ENCODE data around the gene ACBD3.

Gene ACBD3

GRCh38 chr1:226186124-226187018 is at the start of gene ACBD3:
Gene ACBD3 (minus strand): TSS chr1:226186741. CDS start chr1:226186675, 66 bp downstream.
- peak within 1 kb of the TSS; percentile 95 for H3K4me3 Mint-ChIP-seq
- peak; percentile 85 for DNase-seq
- H3K27me3 Mint-ChIP-seq = no peaks in the 10 kb centered on the region
- peaks cover 8 to 10% of the 10 kb centered on the region in 2 donors for H3K36me3 Mint-ChIP-seq
- peaks cover 16 to 40% of the 10 kb centered on the region in 2 donors for H3K4me1 Mint-ChIP-seq
- peak within 1 kb of the TSS; percentile 97 for H3K27ac Mint-ChIP-seq
- peak; percentile 96 to 97 for ATAC-seq (replicated peaks)
- no peaks in the 10 kb centered on the region for H3K9me3 Mint-ChIP-seq

- DNase-seq = no peak
- peaks cover 11 to 22% of the 10 kb centered on the region in 2 donors for H3K36me3 Mint-ChIP-seq
- no peaks in the 10 kb centered on the region for H3K9me3 Mint-ChIP-seq
- no peak overlapping the region for H3K4me3 Mint-ChIP-seq
- no peak overlapping the region for H3K27ac Mint-ChIP-seq
- H3K27me3 Mint-ChIP-seq = no peaks in the 10 kb centered on the region
- H3K4me1 Mint-ChIP-seq = peaks cover 0 to 5% of the 10 kb centered on the region in 2 donors
- ATAC-seq (replicated peaks) = no peak
Observed at GRCh38 chr1:226233806-226234205, 47.3 kb upstream of the ACBD3 start.

DNA sequence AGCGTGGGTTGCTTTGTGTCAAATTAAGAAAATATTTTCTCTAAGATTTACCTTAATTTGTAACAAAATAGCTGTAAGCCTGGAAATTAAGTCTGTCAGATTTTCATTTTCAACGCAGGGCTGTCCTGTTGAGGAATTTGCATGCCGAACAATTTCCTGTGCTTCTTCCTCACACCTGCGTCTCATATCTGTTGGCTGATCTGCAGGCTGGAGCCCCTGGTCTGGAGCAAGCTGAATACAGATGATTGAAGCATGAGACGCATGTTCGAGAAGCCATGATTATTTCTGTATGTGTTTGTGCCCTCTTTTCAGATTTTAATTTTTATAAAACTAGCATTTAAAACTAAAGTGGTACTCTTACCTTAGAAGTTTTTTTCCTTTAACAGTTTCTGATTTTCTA is 46.8 kb upstream of the ACBD3 start:
- Mint-ChIP-seq H3K36me3 (peaks cover 10 to 20% of the 10 kb centered on the region in 2 donors), H3K4me3 (no peak overlapping the region), H3K9me3 (no peaks in the 10 kb centered on the region), H3K4me1 (peaks cover 0 to 5% of the 10 kb centered on the region in 2 donors), H3K27me3 (no peaks in the 10 kb centered on the region), H3K27ac (no peak overlapping the region)
- ATAC-seq (replicated peaks) (no peak), DNase-seq (no peak)

DNA sequence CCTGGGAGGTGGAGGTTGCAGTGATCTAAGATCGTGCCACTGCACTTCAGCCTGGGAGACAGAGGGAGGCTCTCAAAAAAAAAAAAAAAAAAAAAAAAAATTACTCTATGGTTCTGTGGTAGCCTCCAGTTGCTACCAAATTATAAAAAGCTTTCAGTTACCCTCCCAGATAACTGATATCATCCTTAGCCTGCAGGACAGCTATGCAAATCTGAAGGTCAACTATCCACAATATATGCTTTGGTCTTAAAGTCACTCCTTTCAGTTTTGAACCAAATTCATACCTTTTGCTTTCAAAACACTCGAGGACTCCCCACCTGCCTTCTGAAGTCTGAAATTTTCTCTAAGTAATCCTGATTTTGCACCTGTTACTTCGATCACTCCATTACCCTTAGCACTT is 40.1 kb upstream of the ACBD3 start:
- peaks cover 3 to 7% of the 10 kb centered on the region in 2 donors for H3K4me1 Mint-ChIP-seq
- no peaks in the 10 kb centered on the region for H3K9me3 Mint-ChIP-seq
- H3K4me3 Mint-ChIP-seq = no peak overlapping the region
- H3K27me3 Mint-ChIP-seq = peaks cover 9 to 16% of the 10 kb centered on the region in 2 donors
- no peak overlapping the region for H3K27ac Mint-ChIP-seq
- peaks cover 3 to 12% of the 10 kb centered on the region in 2 donors for H3K36me3 Mint-ChIP-seq
- DNase-seq (no peak), ATAC-seq (replicated peaks) (no peak)

DNA sequence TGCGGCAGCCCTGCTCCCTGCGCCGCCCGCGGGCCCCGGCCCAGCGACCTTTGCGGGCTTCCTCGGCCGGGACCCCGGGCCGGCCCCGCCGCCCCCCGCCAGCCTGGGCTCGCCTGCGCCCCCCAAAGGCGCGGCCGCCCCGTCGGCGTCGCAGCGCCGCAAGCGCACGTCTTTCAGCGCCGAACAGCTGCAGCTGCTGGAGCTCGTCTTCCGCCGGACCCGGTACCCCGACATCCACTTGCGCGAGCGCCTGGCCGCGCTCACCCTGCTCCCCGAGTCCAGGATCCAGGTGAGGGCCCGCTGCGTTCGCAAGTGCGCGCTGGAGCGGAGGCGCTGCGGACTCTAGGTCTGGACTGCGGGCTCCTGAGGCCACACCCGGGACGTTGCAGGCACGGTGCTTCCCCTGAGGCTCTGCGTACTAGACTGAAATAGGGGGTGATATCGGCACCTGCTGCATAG is 37.3 kb upstream of the ACBD3 start:
- peak; percentile 27 for DNase-seq
- Mint-ChIP-seq H3K27me3 (peaks cover 9 to 16% of the 10 kb centered on the region in 2 donors), H3K9me3 (no peaks in the 10 kb centered on the region), H3K4me3 (peak overlapping the region; percentile 91 to 96), H3K27ac (peak overlapping the region; percentile 86), H3K4me1 (peaks cover 3 to 7% of the 10 kb centered on the region in 2 donors), H3K36me3 (peaks cover 0 to 5% of the 10 kb centered on the region in 2 donors)
- ATAC-seq (replicated peaks) = peak; percentile 88 to 89

GRCh38 chr1:226223157-226223785 is 36.7 kb upstream of the ACBD3 start, which contains the start of gene MIXL1:
Gene MIXL1 (plus strand): TSS chr1:226223664. CDS start chr1:226223682, 18 bp downstream.
- H3K9me3 Mint-ChIP-seq = no peaks in the 10 kb centered on the region
- peak within 1 kb of the TSS; percentile 86 for H3K27ac Mint-ChIP-seq
- peak within 1 kb of the TSS; percentile 91 to 96 for H3K4me3 Mint-ChIP-seq
- peaks cover 3 to 7% of the 10 kb centered on the region in 2 donors for H3K4me1 Mint-ChIP-seq
- peaks cover 9 to 16% of the 10 kb centered on the region in 2 donors for H3K27me3 Mint-ChIP-seq
- H3K36me3 Mint-ChIP-seq = peaks cover 0 to 5% of the 10 kb centered on the region in 2 donors
- ATAC-seq (replicated peaks) (peak; percentile 62 to 63), DNase-seq (no peak)

- Mint-ChIP-seq H3K27ac (no peak overlapping the region), H3K9me3 (no peaks in the 10 kb centered on the region), H3K36me3 (peaks cover 0 to 5% of the 10 kb centered on the region in 2 donors), H3K4me3 (peak overlapping the region; percentile 55 to 56), H3K27me3 (peaks cover 9 to 16% of the 10 kb centered on the region in 2 donors), H3K4me1 (peaks cover 3 to 7% of the 10 kb centered on the region in 2 donors)
- DNase-seq (no peak), ATAC-seq (replicated peaks) (no peak)
Observed at GRCh38 chr1:226222686-226223085, 36.1 kb upstream of the ACBD3 start.

DNA sequence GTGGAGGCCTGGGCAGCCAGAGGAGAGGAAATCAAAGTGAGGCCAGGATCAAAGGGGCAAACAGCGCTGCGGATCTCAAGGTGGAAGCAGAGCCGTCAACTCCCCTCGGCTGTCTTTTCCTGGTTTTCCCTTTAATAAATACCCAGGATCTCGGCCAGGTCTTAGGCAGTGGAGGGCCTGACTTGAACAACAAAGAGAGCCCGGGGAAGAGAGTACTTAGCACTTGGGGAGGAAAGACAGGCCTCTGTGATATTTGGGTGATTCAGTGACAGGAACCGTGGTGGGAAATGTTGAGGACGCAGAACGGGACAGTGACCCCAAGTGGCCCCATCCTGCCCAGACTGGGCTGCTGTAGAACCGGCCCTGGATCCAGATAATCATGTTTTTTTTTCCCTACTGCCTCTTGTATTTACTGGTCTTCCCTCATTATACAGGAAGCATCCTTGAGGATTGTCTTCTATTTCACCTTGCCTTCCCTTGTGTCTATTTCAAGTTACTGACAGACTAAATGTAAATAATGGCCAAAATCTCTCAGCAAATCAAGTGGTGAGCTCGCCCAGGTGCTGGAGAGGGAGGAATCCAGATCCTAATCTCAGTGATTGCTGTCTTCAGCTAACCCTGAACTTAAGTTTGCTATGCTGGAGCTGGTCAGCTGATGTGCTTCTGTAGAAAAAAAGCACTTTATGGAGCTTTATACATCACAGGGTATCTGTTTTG is 34.1 kb upstream of the ACBD3 start:
- Mint-ChIP-seq H3K9me3 (no peaks in the 10 kb centered on the region), H3K4me3 (no peak overlapping the region), H3K27ac (no peak overlapping the region), H3K27me3 (peaks cover under 1 to 5% of the 10 kb centered on the region in 2 donors), H3K4me1 (peaks cover 5 to 7% of the 10 kb centered on the region in 2 donors), H3K36me3 (no peaks in the 10 kb centered on the region)
- no peak for DNase-seq
- no peak for ATAC-seq (replicated peaks)

DNA sequence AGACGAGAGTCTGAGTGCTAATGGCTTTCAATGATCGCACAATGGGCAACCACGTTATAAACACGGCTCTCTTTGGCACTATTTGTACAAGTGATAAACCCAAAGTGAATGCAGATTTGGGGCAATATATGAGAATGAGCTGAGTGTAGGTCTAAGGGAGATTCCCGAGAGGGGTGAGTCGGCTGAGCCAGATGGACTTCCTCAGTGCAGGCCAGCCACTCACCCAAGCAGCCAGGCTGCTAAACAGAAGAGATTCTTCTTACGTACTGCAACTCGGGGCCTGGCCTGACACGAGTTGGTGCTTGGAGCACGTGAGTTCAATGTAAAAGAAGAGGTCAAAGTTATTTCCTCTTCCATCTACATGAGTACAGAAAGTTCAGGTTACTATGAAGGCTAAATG is 30.7 kb upstream of the ACBD3 start:
- Mint-ChIP-seq H3K27ac (no peak overlapping the region), H3K9me3 (no peaks in the 10 kb centered on the region), H3K27me3 (no peaks in the 10 kb centered on the region), H3K4me1 (peaks cover 6 to 12% of the 10 kb centered on the region in 2 donors), H3K4me3 (no peak overlapping the region), H3K36me3 (no peaks in the 10 kb centered on the region)
- DNase-seq (no peak), ATAC-seq (replicated peaks) (no peak)

- no peak overlapping the region for H3K4me3 Mint-ChIP-seq
- DNase-seq (no peak), ATAC-seq (replicated peaks) (no peak)
- H3K27ac Mint-ChIP-seq = no peak overlapping the region
- H3K27me3 Mint-ChIP-seq = no peaks in the 10 kb centered on the region
- no peaks in the 10 kb centered on the region for H3K9me3 Mint-ChIP-seq
- H3K36me3 Mint-ChIP-seq = no peaks in the 10 kb centered on the region
- peaks cover 6 to 12% of the 10 kb centered on the region in 2 donors for H3K4me1 Mint-ChIP-seq
Observed at GRCh38 chr1:226216056-226216455, 29.5 kb upstream of the ACBD3 start.

DNA sequence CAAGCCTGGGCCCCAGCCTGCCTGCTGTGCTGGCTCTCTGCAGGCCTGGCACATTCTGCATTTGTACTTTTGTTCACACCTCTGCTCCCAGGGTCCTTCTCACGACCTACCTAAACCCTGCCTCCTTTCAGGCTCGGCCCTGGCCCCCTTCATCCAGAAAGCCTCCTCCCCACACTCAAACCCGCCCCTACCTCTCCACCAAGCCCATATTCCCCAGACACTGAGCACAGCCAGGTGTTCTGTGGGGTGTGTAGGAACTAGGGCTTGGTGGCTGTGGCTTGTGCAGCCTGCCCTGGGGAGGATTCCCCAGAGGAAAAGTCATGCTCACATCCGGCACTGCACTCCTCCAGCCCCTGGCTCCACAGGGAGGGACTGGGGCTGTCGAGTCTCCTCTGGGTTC is 28.7 kb upstream of the ACBD3 start:
- no peaks in the 10 kb centered on the region for H3K27me3 Mint-ChIP-seq

DNA sequence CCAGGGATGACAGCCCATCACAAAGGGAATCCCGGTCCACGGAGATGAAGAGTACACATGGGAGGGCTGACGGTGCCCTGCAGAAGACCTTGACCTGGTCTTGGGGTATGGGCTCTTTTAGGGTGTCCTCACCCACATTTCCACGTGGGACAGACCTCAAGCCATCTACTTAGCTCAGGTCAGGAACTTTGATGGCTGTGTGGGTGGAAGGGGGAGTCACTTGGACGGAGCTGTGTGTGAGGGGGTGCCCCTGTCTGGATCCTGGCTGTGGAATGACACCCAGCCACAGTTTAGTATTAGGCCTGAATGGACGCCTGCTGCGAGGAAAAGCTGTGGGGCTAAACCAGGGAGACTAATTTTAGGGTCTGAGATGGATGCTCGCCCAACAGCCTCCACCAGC is 26.0 kb upstream of the ACBD3 start:
- Mint-ChIP-seq H3K27me3 (no peaks in the 10 kb centered on the region), H3K9me3 (no peaks in the 10 kb centered on the region)

More for the DNA sequence above, 28.7 kb upstream of the ACBD3 start:
- no peak overlapping the region for H3K27ac Mint-ChIP-seq
- DNase-seq (no peak), ATAC-seq (replicated peaks) (peak; percentile 39 to 41)
- no peaks in the 10 kb centered on the region for H3K9me3 Mint-ChIP-seq
- H3K4me1 Mint-ChIP-seq = peaks cover 6 to 12% of the 10 kb centered on the region in 2 donors
- H3K4me3 Mint-ChIP-seq = no peak overlapping the region
- H3K36me3 Mint-ChIP-seq = no peaks in the 10 kb centered on the region

DNA sequence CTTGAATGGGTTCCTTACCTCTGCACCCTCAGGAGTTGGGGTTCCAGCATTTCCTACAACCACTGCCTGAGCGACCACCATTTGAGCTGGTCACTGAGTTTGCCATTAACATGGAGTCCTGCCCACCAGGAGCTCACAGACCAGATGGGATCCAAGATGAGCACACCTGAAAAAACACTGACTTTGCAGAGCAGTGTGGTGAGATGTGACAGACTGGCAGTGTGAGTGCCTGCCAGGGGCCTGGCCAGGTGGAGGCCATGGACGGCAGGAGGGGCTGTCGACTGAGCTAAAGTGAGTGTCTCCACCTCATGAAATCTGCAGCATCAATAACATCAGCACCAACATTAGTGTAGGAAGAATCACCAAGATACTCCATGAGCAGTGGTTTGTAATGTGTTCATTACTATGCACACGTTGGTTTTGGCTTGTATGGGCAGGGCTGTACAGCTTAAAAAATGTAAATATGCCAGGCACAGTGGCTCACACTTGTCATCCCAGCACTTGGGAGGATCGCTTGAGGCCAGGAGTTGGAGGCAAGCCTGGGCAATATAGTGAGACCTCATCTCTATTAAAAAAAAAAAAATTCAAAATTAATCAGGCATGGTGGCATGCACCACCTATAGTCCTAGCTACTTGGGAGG is 24.8 kb upstream of the ACBD3 start:
- Mint-ChIP-seq H3K36me3 (no peaks in the 10 kb centered on the region), H3K4me1 (peaks cover 6 to 12% of the 10 kb centered on the region in 2 donors), H3K9me3 (no peaks in the 10 kb centered on the region), H3K27ac (no peak overlapping the region), H3K27me3 (no peaks in the 10 kb centered on the region), H3K4me3 (no peak overlapping the region)
- no peak for ATAC-seq (replicated peaks)
- no peak for DNase-seq

More for the DNA sequence above, 26.0 kb upstream of the ACBD3 start:
- no peaks in the 10 kb centered on the region for H3K36me3 Mint-ChIP-seq
- no peak overlapping the region for H3K4me3 Mint-ChIP-seq
- DNase-seq = no peak
- ATAC-seq (replicated peaks) = no peak
- H3K27ac Mint-ChIP-seq = no peak overlapping the region
- H3K4me1 Mint-ChIP-seq = peaks cover 6 to 12% of the 10 kb centered on the region in 2 donors
